Amniotic stem cell (primary cell): ENCODE measurements around the gene ID3.

Experiments used
- DNase-seq: peaks from one replicate; lab custom pipeline; 2025; lab: John Stamatoyannopoulos, UW

Gene ID3

GRCh38 chr1:23564529-23565122, 5.3 kb upstream of the ID3 start:
- no peak for DNase-seq

GRCh38 chr1:23563755-23564374, 4.6 kb upstream of the ID3 start:
- no peak for DNase-seq

DNA sequence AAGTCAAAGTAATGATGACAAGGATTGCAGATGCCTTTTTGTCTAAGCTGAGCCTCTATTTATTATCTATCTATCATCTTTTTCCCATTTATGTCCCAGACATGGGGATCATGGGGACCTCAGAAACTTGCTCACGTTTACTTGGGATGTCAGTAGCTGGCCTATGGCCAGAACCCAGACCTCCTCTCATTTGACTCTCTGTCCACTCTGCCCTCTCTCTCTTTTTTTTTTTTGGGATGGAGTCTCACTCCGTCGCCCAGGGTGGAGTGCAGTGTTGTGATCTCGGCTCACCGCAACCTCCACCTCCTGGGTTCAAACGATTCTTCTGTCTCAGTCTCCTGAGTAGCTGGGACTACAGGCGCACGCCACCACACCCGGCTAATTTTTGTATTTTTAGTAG, 3.7 kb upstream of the ID3 start:
- no peak for DNase-seq

DNA sequence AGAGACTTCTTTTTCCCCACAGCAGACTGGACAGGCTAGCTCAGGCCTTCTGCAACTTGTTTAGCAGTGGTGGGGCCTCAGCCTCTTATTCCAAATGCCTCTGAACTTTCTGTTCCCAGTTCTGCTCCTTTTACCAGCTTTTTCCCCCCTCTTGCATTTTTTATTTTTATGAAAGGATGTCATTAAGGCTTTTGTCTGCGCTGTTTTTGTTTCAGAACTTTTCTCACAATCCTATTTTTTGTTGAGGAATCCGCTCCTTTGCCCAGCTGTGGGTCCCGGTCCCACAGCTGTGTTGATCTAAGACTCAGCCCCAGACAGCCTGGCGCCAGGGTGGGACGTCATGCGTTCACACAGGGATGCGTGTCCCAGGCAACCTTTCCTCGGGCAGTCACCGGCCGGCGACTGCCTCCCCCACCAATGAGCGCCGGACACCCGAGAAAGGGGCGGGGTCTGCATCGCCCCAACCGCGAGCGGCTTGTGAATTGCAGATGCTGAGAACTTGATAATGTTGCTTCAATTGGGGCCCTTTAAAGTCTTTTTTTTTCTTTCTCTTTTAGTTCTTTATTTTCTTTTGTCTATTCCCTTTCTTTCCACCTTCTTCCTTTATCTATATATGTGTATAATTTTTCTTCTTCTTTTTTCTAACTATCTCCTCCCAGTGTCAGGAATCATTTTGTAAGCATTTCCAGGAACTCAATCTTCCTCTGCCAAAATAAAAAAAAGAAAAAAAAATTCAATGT, 3.0 kb upstream of the ID3 start:
- peak; percentile 96 for DNase-seq

GRCh38 chr1:23561813-23562100, 2.5 kb upstream of the ID3 start:
- DNase-seq: no peak

DNA sequence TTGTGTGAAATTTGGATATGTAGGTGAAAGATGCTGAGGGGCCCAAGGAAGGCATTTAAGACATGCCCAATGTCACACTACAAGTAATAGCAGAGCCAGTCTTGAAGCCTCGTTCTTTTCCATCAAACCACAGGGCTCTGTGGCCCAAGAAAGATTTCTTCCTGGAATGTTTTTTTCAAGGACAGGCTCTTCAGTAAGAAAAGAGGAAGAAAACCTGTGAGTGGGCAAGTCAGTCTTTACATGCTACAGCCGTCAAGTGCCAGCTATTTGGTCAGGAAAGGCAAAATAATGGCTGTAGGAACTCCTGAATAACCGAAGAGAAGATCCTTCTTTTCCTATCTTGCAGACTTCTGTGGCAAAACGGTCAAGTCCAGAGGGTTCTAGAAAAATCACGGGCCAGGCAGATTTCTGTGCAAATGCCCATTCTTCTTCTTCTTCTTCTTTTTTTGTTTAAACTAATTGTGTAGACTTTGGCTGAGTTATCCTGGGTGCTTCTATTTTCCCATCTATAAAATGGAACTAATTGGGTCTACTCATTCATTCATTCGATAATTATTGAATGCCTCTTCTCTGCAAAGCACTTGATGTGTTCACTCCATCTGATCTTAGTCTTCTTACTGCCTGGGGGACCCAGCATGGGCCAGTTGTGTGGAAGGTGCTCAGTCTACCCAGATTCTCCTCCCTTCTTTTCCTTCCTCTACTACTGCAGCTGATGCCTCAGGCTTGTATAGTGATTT, 1.9 kb upstream of the ID3 start:
- DNase-seq: no peak

DNA sequence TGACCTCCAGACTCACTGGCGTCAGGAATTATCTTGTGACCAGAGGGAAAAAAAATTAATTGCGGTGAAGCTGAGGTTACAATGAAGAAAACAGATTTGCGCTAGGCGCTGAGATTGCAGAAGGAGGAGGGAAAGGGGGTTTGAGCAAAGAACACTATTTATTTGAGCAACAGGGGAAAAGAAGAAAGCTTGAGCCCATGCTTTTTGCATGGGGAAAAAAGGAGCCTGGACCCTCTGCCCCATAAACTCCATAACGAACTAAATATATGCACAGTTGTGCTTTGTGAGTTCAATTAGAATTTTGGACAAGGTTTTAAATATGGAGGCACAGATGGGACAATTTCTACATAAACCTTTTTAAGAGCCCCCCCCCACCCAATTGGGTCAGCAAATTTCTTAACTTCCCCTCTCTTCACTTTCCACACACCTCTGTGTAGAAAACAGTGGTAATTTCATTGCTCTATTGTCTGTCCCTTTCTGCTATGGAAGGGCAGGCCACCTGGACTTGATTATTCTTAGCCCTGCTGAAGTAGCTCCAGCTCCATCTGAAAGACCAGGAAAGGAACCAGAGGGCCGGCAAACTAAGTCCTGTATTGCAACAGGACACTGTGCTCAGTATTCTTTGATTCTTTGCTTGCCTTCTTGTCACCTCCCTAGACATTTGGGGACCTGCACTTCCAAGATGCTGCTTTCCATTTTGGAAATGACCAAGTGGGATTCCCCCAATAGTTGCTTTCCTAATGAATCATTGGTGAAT, 862 bp upstream of the ID3 start:
- no peak for DNase-seq

DNA sequence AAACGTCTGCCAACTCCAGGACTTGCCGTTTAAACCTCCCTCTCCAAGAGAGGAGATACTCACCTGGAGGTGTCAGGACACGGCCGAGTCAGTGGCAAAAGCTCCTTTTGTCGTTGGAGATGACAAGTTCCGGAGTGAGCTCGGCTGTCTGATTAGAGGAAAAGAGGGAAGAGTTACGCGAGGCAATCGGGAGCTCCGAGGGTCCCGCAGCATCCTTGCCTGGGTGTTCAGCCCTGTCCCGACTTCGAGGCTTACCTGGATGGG, 497 bp downstream of the ID3 start:
- DNase-seq: no peak

- no peak for DNase-seq
These were observed 995 bp downstream of the ID3 start for GRCh38 chr1:23558140-23558871.

GRCh38 chr1:23557471-23558124, 1.7 kb downstream of the ID3 start:
- DNase-seq: no peak

GRCh38 chr1:23556635-23557470, 2.4 kb downstream of the ID3 start:
- no peak for DNase-seq

GRCh38 chr1:23555986-23556634, 3.2 kb downstream of the ID3 start:
- no peak for DNase-seq

- DNase-seq: no peak
These were observed 3.9 kb downstream of the ID3 start for GRCh38 chr1:23555270-23555985.

DNA sequence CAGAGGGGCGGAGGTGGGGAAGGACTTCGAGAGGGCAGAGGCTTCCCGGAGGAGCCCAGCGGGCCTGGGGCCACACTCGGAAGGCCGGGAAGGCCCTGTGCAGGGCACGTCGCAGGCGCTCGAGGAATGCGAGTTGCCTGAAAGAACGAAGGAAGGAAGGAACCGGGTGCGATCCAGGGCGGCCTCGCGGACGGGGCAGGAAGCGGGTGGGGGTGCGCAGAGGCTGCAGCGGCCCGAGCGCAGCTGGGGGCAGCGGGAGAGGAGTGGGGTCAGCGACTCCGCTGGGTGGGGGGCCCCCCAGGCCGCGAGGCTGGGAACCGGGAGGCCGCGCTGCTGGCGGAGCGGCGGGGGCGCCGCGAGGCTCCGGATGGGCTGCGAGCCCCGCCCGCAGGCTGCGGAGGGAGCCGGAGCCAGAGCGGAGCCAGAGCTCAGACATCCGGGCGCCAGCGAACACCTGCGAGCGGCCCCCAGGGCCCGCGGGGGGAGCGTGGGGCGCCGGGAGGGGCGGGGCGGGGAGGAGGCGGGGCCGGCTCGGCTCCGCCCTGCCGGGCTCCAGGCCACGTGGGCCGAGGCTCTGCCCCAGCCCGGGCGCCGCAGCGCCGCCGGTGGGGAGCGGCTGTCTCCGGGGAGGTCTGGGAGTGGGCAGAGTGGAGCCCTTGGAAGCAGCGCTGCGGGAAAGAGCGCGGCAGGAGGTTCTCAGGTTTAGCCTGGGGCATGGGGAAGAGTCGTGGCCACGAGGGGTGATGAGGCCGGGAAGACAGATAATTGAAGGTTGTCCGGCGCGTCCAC, 4.6 kb downstream of the ID3 start:
- DNase-seq: peak; percentile 68

GRCh38 chr1:23554127-23554480, 5.2 kb downstream of the ID3 start:
- no peak for DNase-seq

DNA sequence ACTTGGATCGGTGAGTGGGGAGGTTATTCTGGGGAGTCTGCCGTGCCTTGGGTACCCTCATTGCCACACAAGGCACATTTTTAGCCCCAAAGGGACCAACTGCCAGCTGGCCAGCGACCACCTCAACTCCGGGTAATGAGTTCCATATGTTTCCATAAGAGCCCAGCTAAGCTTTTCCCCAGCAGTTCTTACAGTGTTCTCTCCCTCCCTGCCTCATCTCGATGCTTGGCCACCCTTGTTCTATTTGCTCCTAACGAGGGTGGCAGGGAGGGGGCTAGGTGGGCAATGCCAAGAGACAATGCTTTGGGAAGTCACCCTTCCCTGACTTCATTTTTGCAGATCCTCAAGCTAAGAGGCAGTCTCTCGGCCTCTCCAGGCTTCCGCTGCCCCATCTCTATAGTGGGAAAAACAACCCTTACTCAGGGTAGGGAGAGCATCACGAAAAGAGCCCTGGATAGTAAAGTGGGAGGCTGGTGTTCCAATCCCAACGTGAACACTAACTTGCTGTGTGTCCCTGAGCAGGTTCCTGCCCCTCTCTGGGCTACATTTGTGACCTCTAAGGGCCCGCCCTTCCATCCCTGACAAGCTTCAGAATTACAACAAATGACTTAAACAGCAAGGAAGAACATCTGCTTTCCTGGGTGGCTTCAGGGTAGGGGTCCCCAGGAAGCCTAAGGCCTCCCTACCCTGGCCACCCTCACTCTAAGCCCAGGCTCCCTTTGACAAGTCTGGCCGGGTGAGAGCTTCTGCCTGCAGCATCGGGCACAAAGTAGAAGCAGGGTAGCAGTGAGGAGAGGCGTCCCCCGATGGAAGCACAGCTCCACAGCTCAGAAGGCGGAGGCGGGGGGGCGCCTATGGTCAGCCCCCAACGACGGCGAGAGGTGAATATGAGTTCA, 5.8 kb downstream of the ID3 start:
- no peak for DNase-seq

DNA sequence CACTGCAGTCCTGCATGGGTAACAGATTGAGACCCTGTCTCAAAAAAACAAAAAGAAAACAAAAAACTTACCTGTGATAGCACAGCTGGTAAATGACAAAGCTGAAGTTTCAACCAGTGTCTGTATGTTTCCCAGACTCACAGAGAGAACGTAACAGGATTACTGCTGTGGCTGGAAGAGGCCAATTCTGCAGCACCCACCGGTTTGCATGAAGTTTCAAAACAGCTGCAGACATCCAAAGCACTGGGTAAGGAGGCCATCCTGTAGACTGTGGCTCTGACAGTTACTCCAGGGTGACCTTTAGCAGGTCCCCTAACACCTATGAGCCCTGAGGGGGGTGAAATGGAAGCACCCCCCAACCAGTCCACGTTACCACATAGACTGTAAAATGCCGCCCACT, 7.5 kb downstream of the ID3 start:
- DNase-seq: no peak
